NCI-H187 (cell line): ENCODE results near the gene POU2F3.

Experiments
- DNase-seq, 2 experiments: peaks; one replicate each; lab custom pipeline; 2025; lab: John Stamatoyannopoulos, UW

POU2F3 gene

GRCh38 chr11:120318906-120319305 is 79.0 kb downstream of the POU2F3 start:
- no peak for DNase-seq

DNA sequence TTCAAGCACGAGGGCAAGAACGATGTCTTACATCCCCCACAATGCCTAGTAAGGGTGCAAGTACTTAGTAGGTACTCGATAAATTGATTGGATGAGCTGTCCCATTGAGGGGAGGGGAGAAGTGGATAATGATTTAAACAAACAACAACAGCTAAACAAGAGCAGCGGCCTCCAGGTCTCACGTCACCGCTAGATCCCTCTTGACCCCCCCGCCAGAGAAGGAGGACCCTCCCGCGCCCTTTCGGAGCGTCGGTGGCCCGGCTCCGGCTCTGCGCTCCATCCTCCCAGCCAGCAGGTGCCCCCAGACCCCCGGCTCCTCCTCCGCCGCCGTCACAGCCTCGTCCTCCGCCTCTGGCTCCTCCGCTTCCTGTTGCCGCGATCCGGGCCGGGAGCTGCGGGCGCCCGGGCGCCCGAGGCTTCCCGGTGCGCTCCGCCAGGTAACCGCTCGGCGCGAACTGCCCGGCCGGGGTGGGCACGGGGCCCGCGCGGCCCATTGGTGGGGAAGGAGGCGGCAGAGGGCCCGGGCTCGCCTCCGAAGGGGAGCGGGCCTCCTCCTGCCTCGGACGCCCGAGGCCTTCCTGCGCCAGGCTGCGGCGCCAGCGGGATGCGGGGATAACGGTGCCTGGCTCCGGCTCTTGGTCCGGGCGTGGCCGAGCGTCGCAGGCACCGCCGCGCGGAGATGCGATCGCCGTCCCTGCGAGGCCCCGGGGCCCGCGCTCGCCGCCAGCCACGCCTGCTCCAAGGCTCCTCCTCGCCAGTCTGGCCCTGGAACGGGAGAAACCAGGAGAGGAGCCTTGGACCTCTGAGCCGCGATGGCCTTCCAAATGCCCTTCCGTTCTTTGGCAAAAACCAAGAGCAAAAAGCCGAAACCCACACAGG is 85.2 kb downstream of the POU2F3 start, which contains the start of gene TLCD5:
Gene TLCD5, plus strand, starts transcription at position 368 of the 879 bp plus-strand sequence. CDS start 2,143 bp downstream, outside the sequence.
- peak in 1 of 2 experiments; percentile 36 for DNase-seq

DNA sequence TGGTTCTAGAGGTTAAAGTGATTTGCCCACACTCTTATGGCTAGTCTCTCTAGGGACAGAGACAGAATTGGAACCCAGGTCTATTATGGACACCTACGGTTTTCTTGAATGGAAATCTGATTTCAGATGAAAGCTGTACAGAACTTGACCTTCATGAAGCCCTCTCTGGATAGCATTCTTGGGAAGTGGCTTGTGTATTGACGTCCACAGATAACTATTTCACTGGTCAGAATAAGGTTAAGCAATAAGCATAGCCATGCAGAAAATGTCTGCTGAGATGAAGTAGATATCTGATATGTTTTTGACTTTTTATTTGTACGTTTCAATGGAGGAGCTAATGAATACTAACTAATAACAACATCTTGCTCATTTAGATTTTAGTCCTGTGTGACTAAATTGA is 86.3 kb downstream of the POU2F3 start:
- DNase-seq: no peak

- no peak for DNase-seq
Measured at GRCh38 chr11:120326845-120327281, 86.9 kb downstream of the POU2F3 start.

GRCh38 chr11:120327311-120327710 is 87.4 kb downstream of the POU2F3 start:
- no peak for DNase-seq

DNA sequence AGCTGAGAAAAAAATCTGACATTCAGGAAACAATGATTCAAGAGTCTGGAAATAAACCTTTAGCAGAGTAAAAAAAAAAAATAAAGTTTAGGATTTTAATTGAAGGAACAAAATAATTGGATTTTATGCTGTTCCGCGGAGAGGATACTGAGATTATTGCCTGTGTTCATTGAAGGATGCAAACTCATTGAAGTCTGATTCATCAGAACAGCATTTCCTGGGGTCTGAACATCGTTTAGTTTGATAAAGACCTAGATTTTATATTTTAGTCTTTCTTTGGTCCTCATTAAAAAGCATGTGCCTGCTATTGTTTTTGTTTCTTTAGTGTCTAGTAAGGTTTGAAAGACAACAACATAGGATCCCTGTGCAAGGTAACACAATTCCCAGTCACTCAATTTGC is 89.6 kb downstream of the POU2F3 start:
- DNase-seq: no peak

DNA sequence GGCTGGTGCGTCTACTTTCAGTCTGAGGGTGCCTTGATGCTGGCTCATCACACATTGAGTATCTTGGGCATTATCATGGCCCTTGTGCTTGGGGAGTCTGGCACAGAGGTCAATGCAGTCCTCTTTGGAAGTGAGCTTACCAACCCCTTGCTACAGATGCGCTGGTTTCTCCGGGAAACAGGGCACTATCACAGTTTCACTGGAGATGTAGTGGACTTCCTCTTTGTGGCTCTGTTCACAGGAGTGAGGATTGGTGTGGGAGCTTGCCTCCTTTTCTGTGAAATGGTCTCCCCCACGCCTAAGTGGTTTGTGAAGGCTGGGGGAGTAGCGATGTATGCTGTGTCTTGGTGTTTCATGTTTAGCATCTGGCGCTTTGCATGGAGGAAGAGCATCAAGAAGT is 90.1 kb downstream of the POU2F3 start:
- DNase-seq: no peak

DNA sequence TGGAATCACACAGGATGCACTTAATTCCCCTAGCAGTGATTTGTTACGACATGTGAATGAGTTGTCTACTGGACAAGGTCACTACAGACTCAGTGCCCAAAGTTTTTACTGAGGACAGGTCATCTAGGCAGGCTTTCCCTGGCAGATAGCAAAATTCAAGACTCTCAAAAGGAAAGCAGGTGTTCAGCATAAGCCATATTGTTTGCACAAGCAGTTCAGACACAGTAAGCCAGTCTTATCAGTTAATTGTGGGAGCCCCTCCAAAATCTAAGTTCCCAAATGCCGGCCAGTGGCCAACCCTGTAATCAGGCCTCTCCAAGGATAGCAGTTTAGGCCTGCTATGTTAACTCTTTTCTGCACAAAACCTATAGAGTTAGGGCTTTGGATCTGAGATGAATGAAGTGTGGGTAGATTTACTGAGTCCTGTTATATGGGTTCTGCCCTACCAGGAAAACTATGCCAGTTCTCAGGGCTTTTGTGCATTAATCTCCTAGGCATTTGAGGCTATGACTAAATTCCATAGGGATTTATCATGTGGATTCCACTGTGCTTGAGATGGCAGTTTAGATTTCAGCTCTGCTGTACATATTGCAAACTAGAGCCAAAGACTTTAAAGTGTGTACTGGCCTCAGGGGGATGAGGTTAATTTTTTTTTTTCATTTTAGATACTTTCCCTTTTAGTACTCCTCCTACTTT is 91.5 kb downstream of the POU2F3 start:
- DNase-seq: no peak

- no peak for DNase-seq
Measured at GRCh38 chr11:120332822-120333716, 93.1 kb downstream of the POU2F3 start.

GRCh38 chr11:120333801-120334200 is 93.9 kb downstream of the POU2F3 start:
- DNase-seq: no peak

DNA sequence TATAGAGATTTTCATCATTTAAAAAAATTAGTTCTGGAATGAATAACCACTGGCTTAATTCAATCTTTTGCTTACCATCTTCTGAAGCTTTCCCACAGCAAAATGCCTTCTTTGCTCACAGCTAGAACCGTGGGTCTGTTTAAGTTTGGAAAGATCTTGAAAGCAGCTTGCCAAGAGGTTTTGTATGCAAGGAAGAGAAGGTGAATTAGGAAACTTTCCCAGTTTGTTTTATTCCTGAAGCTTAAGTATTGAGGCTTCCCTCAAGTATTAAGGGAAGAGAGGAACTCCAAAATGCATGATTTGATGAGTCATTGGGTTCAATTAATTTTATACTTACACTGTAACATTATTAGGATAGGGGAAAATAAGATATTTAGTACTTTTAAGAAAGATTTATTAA is 94.4 kb downstream of the POU2F3 start:
- DNase-seq: no peak

GRCh38 chr11:120334894-120335462 is 95.0 kb downstream of the POU2F3 start:
- DNase-seq: peak; percentile 38 to 56

DNA sequence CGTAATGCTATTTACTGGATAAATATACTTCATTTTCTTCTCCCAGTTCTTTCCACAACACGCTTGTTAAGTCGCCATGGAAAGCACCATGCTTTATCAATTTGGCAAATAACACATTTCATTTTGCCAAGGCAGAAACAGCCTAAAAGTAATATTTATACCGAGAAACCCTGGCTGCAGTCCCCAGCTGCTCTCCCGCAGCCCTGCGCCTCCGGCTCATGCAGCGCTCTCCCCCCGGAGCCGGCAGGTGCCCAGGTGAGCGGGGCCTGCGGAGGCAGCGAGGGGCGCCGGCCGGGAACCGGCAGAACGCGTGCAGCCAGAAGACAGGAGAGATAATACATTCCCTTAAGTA is 95.6 kb downstream of the POU2F3 start:
- DNase-seq: no peak

DNA sequence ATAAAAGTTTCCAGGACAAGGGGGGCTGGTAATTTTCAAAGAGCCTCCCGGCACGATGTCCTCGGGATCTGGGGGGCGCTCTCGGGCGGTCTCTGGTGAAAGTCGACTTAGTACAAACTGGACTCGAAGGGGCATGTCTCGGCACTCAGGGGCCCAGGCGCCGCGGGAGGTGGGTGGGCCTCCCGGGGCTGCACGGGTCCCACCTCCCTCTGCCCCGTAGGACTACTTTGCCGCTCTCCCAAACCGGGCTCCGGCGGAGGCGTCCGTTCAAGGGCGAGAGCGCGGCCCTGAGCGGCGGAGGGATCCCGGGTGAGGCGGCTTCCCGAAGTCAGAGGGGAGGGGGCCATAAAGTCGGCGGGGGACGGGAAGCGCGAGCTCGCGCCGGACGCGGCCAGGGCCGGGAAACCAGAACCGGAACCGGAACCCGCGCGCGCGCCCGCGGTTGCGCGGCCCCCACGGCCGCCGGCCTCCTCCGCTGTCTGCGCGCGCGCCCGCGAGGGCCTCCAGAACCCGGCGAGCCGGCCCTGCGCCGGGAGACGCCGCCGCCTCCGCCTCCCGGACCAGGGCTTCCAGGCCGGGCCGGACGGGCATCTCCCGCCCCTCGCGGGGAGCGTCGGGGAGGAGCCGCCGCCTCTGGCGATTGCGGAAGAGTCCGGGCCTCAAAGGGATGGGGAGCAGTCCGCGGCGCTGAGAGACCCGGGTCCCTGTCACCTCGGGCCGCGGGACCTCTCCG is 96.1 kb downstream of the POU2F3 start, which contains the start of gene ARHGEF12:
Gene ARHGEF12, plus strand, starts transcription at position 506 of the 733 bp plus-strand sequence. CDS start 831 bp downstream, outside the sequence.
- peak; percentile 76 to 93 for DNase-seq

- DNase-seq: peak in 1 of 2 experiments; percentile 56
Measured at GRCh38 chr11:120336641-120337354, 96.9 kb downstream of the POU2F3 start.

- DNase-seq: peak in 1 of 2 experiments; percentile 56
Measured at GRCh38 chr11:120337355-120338106, 97.6 kb downstream of the POU2F3 start.

- no peak for DNase-seq
Measured at GRCh38 chr11:120338107-120338933, 98.4 kb downstream of the POU2F3 start.

DNA sequence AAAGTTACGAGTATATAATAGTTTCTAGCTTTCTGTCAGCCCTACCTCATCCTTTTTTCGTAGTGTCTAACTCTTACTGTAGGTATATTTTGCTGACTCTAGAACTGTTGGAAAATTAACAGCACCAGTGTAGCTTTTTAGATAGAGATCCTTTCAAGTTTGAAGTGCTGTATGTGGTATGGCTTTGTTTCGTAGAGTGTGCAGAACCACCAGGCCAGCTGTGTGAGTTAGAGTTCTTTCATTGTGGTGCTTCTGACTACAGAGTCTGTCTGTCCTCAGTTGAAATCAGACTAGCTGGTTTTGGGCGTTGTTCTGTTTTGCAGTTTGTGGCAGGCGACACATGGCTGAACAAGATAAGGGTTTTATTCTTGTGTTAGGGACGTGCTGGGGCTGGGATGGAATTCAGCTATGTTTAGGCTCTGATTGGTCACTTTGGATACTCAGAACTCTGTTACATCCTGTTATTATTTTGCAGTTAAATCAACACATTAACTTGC is 99.5 kb downstream of the POU2F3 start:
- no peak for DNase-seq
